Fibroblast of mammary gland (primary cell): ENCODE results near the gene RFX5.
"Not testable (repeated sequence)": the region's sequence is repeated elsewhere in the genome, so short reads cannot be mapped to it uniquely, and the experiment has no call there.

Experiments used
- DNase-seq: peaks from one replicate; pipeline ENCODE4 v3.0.0-alpha.2; 2010; ENCODE audit warnings: low read depth
- H3K4me3 ChIP-seq: 2 replicates; pipeline ENCODE4 v1.5.1; 2011; ENCODE audit warnings: low read depth, mild to moderate bottlenecking, low read length, moderate library complexity; ENCODE audit not compliant: control insufficient read depth
- TF ChIP-seq, protein P1 (sequence below): conservative IDR thresholded peaks from 2 replicates; pipeline ENCODE4 v1.5.1; 2011; ENCODE audit warnings: low read depth, low read length, inconsistent platforms; ENCODE audit not compliant: control insufficient read depth, insufficient read depth

The RFX5 gene

DNA sequence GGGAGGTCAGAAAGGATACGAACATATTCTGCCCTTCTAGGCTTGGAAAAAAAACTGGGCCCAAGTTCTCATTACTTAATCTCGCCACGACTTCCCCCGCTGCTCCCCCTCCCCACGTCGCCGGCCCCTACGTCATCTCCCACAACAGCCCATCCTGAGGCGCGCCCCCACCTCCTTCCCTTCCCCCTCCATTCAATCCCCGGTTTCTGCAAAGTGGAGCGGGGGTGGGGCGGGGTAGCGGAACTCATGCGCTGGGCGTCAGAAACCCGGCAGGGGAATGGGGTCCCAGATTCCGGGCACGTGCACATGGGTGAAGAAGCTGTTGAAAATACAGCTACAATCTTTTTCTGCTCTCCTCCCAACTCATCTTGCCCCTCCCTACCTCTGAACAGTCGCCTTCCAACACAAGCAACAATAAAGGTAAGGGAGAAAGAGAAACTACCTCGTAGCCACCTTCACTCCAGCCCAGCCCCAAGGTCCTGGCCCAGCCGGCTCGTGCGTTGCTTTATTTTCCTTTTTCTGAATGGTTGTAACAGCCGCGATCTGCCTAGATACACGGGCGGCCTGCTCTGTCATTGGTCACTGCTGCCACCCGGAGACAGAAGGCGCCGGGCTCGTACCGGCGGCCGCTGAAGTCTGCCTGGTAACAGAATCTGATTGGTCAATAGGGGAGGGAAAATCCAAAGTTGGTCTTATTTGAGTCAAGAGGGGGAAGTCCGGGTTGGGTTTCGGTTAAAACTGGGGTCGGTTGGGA lies at the start of gene RFX5:
TSS of gene RFX5 (minus strand) at position 484 of the 754 bp plus-strand sequence. CDS start 932 bp downstream, outside the sequence.
- peak; percentile 96 for DNase-seq
- TF ChIP-seq, protein P1, sequence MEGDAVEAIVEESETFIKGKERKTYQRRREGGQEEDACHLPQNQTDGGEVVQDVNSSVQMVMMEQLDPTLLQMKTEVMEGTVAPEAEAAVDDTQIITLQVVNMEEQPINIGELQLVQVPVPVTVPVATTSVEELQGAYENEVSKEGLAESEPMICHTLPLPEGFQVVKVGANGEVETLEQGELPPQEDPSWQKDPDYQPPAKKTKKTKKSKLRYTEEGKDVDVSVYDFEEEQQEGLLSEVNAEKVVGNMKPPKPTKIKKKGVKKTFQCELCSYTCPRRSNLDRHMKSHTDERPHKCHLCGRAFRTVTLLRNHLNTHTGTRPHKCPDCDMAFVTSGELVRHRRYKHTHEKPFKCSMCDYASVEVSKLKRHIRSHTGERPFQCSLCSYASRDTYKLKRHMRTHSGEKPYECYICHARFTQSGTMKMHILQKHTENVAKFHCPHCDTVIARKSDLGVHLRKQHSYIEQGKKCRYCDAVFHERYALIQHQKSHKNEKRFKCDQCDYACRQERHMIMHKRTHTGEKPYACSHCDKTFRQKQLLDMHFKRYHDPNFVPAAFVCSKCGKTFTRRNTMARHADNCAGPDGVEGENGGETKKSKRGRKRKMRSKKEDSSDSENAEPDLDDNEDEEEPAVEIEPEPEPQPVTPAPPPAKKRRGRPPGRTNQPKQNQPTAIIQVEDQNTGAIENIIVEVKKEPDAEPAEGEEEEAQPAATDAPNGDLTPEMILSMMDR, result no peak
- peak within 1 kb of the TSS; percentile 88 for H3K4me3 ChIP-seq

DNA sequence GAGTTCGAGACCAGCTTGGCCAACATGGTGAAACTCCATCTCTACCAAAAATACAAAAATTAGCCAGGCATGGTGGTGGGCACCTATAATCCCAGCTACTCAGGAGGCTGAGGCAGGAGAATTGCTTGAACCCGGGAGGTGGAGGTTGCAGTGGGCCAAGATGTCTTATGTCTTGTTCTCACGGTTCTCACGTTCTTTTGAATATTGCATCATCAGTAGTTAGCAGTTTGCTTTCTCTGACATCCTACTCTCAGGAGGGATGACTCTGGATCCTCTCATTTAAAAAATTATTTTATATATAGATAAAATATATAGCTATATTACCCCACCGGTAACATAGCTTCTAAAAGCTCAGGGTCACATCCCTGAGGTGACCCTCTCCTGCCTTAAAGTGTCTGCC lies 49.2 kb upstream of the RFX5 start:
- not testable (repeated sequence) for H3K4me3 ChIP-seq
- DNase-seq, result peak; percentile 37

DNA sequence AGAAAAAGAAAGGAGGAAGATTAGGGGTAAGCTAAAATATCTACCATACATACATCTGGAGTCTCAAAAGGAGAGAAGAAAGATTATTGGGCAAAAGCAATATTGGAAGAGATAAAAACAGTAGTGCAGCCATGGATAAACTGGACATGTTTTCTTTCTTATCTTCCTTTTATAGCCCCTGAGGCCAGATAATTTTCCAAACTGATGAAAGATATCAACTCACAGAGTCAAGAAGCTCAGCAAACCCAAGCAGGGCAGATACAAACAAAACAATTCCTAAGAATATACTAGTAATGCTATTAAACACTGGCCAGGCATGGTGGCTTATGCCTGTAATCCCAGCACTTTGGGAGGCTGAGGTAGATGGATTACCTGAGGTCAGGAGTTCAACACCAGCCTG lies 46.5 kb upstream of the RFX5 start:
- DNase-seq, result no peak
- TF ChIP-seq, protein P1, result no peak
- H3K4me3 ChIP-seq, result no peak overlapping the region

DNA sequence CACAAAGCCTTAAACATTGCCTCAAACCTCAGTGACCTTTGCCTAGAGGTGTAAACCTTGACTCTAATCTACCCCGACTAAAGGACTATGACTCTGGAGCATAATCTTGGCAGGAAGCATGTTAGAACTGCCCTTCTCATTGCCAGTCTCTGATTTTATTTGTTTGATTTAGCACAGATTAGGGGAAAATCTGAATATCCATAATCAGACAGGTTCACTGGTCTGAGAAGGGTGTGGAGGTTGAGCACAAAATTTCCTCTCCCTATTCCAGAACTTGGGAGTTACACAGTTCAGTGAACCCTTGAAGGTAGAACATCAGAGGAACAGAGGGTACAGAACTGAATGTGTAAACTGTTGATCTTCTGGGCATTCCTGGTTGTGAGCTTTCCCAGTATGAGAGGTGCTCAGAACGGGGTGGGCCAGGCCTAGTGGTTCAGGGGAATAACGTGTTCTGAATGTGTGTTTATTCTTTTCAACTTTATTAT lies 44.1 kb upstream of the RFX5 start:
- H3K4me3 ChIP-seq, result no peak overlapping the region
- TF ChIP-seq, protein P1, result no peak
- no peak for DNase-seq

DNA sequence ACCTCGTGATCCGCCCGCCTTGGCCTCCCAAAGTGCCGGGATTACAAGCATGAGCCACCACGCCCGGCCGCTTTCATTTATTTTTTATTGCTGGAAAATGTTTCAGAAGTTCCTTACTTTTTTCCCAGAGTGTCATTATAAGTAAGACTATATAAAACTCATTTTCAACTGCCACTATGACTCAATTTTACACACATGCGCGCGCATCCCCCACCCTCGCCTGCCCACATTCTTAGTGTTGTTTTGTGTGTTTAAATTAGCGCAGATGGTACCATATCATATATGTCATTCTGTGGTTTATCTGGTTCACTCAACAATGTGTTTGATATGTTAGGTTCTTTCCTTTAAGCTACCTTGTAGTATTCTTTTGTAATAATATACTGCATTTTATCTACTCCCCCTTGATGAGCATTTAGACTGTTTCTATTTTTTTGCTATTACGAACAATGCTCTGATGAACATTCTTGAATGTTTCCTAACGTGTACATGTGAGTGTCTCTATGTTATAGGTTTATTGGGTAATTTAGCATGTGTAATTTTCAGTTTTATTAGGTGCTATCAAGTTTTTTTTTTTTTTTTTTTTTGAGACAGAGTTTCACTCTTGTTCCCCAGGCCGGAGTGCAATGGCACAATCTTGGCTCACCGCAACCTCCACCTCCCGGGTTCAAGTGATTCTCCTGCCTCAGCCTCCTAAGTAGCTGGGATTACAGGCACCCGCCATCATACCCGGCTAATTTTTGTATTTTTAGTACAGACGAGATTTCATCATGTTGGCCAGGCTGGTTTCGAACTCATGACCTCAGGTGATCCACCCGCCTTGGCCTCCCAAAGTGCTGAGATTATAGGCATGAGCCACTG lies 43.4 kb upstream of the RFX5 start:
- not testable (repeated sequence) for H3K4me3 ChIP-seq, DNase-seq

DNA sequence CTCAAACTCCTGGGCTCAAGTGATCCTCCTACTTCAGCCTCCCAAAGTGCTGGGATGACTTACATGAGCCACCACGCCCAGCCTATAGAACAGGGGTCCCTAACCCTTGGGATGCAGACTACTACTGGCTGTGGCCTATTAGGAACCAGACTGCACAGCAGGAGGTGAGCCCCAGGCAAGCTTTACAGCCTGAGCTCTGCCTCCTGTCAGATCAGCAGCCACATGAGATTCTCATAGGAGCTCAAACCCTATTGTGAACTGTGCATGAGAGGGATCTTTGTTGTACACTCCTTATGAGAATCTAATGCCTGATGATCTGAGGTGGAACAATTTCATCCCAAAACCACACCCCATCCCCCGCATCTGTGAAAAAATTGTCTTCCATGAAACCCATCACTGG lies 39.0 kb upstream of the RFX5 start:
- no peak overlapping the region for H3K4me3 ChIP-seq
- TF ChIP-seq, protein P1, result no peak
- no peak for DNase-seq

DNA sequence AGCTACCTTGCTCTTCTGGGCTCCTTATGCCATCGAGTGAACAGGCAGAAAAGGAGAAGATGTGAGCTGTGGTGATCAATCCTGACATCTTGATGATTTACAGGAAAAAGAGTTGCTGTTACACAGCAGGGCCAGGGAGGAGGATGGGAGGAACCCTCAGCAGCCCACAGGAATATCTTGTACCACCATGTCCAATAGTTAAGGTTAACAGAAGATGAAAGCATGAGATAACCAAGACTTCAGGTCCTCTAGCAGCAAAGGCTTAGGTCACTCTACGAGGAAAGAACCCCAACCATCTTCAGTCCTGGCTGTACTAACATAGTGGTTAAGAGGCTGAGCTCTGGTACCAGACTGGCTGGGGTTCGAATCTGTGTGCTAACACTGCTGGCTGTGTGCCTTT lies 37.5 kb upstream of the RFX5 start:
- no peak for DNase-seq
- no peak overlapping the region for H3K4me3 ChIP-seq
- TF ChIP-seq, protein P1, result no peak
